HG03457 (cell line): ENCODE results near the gene CNGB1.
"Not testable (repeated sequence)": the region's sequence is repeated elsewhere in the genome, so short reads cannot be mapped to it uniquely, and the experiment has no call there.

Source experiments
- ATAC-seq: cut with Tn5 transposase; IDR thresholded peaks from one replicate; pipeline ENCODE4 v1.9.1; 2021; ENCODE audit warnings: moderate number of reproducible peaks; ENCODE audit not compliant: unreplicated experiment

CNGB1 gene

GRCh38 chr16:57938484-57938883 is 32.4 kb downstream of the CNGB1 start:
- ATAC-seq, result no peak

- no peak for ATAC-seq
Observed at GRCh38 chr16:57937861-57938260, 33.1 kb downstream of the CNGB1 start.

GRCh38 chr16:57935904-57936303 is 35.0 kb downstream of the CNGB1 start:
- ATAC-seq, result no peak

GRCh38 chr16:57930533-57930932 is 40.4 kb downstream of the CNGB1 start:
- ATAC-seq, result no peak

- no peak for ATAC-seq
Observed at GRCh38 chr16:57929250-57929649, 41.7 kb downstream of the CNGB1 start.

GRCh38 chr16:57926041-57926440 is 44.9 kb downstream of the CNGB1 start:
- ATAC-seq, result no peak

- ATAC-seq, result no peak
Observed at GRCh38 chr16:57925310-57925709, 45.6 kb downstream of the CNGB1 start.

GRCh38 chr16:57924514-57924913 is 46.4 kb downstream of the CNGB1 start:
- ATAC-seq, result no peak

GRCh38 chr16:57923841-57924240 is 47.1 kb downstream of the CNGB1 start:
- ATAC-seq, result no peak

- no peak for ATAC-seq
Observed at GRCh38 chr16:57923418-57923817, 47.5 kb downstream of the CNGB1 start.

- no peak for ATAC-seq
Observed at GRCh38 chr16:57920880-57921229, 50.1 kb downstream of the CNGB1 start.

- no peak for ATAC-seq
Observed at GRCh38 chr16:57920215-57920879, 50.6 kb downstream of the CNGB1 start.

- no peak for ATAC-seq
Observed at GRCh38 chr16:57918994-57919393, 51.9 kb downstream of the CNGB1 start.

GRCh38 chr16:57918444-57918843 is 52.5 kb downstream of the CNGB1 start:
- ATAC-seq, result no peak

GRCh38 chr16:57917929-57918328 is 53.0 kb downstream of the CNGB1 start:
- ATAC-seq, result not testable (repeated sequence)

- ATAC-seq, result not testable (repeated sequence)
Observed at GRCh38 chr16:57917489-57917888, 53.4 kb downstream of the CNGB1 start.

- ATAC-seq, result no peak
Observed at GRCh38 chr16:57916735-57917438, 54.0 kb downstream of the CNGB1 start.

GRCh38 chr16:57915811-57916488 is 55.0 kb downstream of the CNGB1 start:
- ATAC-seq, result no peak

- ATAC-seq, result no peak
Observed at GRCh38 chr16:57915267-57915666, 55.7 kb downstream of the CNGB1 start.

- ATAC-seq, result no peak
Observed at GRCh38 chr16:57914244-57915173, 56.4 kb downstream of the CNGB1 start.
